DMS153 treated with DMSO at 0.1 percent for 48 hours (cell line): ENCODE measurements around the gene LHX4.

Experiments used
- DNase-seq: peaks from one replicate; lab custom pipeline; 2025; ENCODE audit not compliant: unreplicated experiment; lab: John Stamatoyannopoulos, UW

The LHX4 gene

GRCh38 chr1:180294711-180295110 is 64.6 kb downstream of the LHX4 start:
- DNase-seq = no peak

GRCh38 chr1:180295999-180296398 is 65.9 kb downstream of the LHX4 start:
- no peak for DNase-seq

- no peak for DNase-seq
Observed at GRCh38 chr1:180299479-180300221, 69.6 kb downstream of the LHX4 start.

DNA sequence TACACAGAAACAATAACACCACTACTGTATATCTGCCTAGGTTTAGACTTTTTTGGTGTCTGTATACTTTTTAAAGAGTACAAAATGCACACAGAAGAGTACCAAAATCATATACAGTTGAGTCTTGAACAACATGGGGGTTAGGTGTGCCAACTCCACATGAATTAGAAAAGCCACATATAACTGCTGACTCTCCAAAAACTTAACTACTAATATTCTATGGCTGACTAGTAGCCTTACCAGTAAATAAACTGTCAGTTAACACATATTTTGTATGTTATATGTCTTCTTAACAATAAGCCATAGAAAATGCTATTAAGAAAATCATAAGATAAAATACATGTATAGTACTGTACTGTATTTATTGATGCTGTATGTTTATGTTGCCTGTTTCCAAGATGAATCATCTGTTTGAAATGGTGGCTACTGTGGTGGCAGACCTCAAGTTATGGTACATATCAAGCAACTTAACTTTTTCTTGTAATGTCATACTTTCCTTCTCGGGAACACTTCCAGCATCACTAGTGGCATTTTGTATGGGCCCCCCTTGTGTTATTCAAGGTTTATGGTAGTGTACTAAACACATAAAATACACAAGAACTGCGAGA is 71.2 kb downstream of the LHX4 start:
- DNase-seq = no peak

- DNase-seq = no peak
Observed at GRCh38 chr1:180309338-180309737, 79.3 kb downstream of the LHX4 start.

DNA sequence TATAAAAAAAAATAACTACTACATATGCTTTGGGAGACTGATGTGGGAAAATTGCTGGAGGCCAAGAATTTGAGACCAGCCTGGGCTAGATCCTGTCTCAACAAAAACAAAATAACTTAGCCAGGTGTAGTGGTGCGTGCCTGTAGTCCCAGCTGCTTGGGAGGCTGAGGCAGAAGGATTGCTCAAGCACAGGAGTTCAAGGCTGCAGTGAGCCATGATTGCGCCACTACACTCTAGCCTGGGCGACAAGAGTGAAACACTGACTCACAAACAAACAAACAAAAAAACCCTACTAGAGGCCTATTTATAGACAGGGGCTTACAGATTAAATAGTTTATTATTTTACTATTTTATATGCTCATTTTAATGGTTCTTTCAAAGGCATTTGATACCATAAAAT is 80.0 kb downstream of the LHX4 start:
- DNase-seq = no peak

- no peak for DNase-seq
Observed at GRCh38 chr1:180311011-180311730, 81.1 kb downstream of the LHX4 start.

DNA sequence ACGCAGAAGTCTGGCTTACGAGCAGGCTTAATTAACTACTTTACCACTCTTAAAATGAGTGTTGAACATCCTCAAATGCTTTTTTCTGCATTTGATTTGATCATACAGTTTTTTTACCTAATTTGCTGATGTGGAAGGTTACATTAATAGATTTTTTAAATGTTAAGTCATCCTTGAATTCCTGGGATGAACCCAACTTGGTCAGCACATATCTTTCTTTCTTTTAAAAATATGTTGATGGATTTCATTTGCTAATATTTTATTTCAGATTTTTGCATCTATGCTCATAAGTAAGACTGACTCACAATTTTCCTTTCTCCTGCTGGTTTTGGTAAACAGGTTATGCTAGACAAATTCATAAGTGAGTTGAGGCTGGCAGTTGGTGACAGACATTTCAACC is 82.9 kb downstream of the LHX4 start:
- no peak for DNase-seq

GRCh38 chr1:180327089-180327488 is 97.0 kb downstream of the LHX4 start:
- DNase-seq = no peak
